ENCODE measurements around the gene HS6ST2. TPM values are rescaled to one million over a fixed set of nuclear protein-coding genes. Genes with fewer than 3 reads are reported as not detected.

HS6ST2 gene
- total RNA-seq, 4 donors from 2014 or later = 0.77 to 9.7 (median 1.9) TPM

DNA sequence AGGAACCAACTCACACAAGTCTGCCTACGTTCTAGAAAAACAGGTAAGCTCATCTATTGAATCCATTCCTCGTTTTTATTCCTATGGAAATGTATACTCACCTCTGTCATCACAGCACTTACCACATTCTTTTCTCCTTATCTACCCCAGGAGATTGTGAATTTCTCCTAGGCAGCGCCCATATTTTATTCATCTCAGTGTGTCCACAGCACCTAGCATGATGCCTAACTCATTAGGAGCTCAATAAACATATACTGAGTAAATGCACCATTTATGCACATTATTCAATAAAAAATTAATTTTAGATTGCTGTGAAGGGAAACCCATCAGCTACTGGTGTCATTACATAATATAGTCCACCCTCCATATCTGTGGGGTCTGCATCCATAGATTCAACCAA is 363.4 kb downstream of the HS6ST2 start:
- no peak overlapping the region for H3K27ac ChIP-seq
- TF ChIP-seq POLR2A (IDR thresholded peaks at IDR 0.05) (no peak), CTCF (IDR thresholded peaks at IDR 0.05) (no peak)
- intact Hi-C loops (cut with DNase I; ENCODE audit: low total_unique reads) = no loop called here
- H3K27me3 ChIP-seq = peaks cover 0 to 6% of the 10 kb centered on the region in 2 donors
- H3K36me3 ChIP-seq = no peaks in the 10 kb centered on the region
- no peak for DNase-seq
- H3K9me3 ChIP-seq = no peaks in the 10 kb centered on the region
- no peak overlapping the region for H3K4me3 ChIP-seq
- H3K4me1 ChIP-seq = no peaks in the 10 kb centered on the region

DNA sequence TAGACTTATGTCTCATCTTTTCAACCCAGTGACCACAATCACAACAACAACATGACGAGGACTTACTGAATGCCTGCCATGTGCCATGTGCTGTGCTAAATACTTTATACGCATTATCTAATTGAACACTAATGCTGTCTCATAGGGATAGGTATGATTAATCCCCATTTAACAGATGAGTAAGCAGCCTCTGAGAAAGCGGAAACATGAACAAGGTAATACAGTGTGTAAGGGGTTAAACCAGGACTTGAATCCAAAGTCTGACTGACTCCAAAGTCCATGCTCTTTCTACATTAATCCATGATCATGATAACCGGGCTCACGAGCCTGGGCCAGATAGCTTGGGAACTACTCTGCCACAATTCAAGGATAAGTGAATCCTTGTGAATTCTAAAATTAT is 364.3 kb downstream of the HS6ST2 start:
- TF ChIP-seq CTCF (IDR thresholded peaks at IDR 0.05) = no peak
- TF ChIP-seq POLR2A (IDR thresholded peaks at IDR 0.05) = no peak
- no peak overlapping the region for H3K4me3 ChIP-seq
- DNase-seq = no peak
- intact Hi-C loops (cut with DNase I; ENCODE audit: low total_unique reads) = no loop called here
- peaks cover 0 to 6% of the 10 kb centered on the region in 2 donors for H3K27me3 ChIP-seq
- H3K9me3 ChIP-seq = no peaks in the 10 kb centered on the region
- H3K36me3 ChIP-seq = no peaks in the 10 kb centered on the region
- H3K27ac ChIP-seq = no peak overlapping the region
- no peaks in the 10 kb centered on the region for H3K4me1 ChIP-seq

DNA sequence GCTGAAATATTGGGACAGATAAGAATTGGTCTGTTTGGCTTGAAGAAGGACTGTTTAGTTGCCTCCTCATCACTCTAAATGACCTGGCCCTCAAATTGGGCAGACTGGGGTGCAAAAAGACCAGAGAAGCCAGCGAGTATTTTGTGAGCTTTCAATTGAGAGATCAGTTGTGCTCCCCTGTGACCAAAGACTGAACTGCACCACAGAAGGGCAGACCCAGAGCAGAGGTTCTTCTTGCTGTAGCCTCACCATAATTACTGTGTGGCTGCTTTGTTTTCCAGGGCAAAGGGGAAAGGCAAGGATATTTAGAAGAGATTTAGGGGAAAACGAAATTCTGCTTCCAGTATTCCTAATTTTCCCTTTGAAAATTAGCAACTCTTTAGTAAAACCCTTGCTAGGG is 365.5 kb downstream of the HS6ST2 start:
- intact Hi-C loops (cut with DNase I; ENCODE audit: low total_unique reads) = no loop called here
- TF ChIP-seq POLR2A (IDR thresholded peaks at IDR 0.05) (no peak), CTCF (IDR thresholded peaks at IDR 0.05) (peak in 3 of 4 experiments; percentile 17 to 40 (median 30))
- Histone ChIP-seq H3K4me3 (no peak overlapping the region), H3K4me1 (no peaks in the 10 kb centered on the region), H3K36me3 (no peaks in the 10 kb centered on the region), H3K27ac (no peak overlapping the region), H3K27me3 (peaks cover 0 to 6% of the 10 kb centered on the region in 2 donors), H3K9me3 (no peaks in the 10 kb centered on the region)
- DNase-seq = peak in 1 of 2 donors; percentile 14

GRCh38 chrX:132591719-132592275 is 366.6 kb downstream of the HS6ST2 start:
- DNase-seq = no peak
- no peaks in the 10 kb centered on the region for H3K9me3 ChIP-seq
- no peaks in the 10 kb centered on the region for H3K36me3 ChIP-seq
- TF ChIP-seq CTCF (IDR thresholded peaks at IDR 0.05) (no peak), POLR2A (IDR thresholded peaks at IDR 0.05) (no peak)
- H3K27ac ChIP-seq = no peak overlapping the region
- peaks cover 0 to 6% of the 10 kb centered on the region in 2 donors for H3K27me3 ChIP-seq
- H3K4me1 ChIP-seq = no peaks in the 10 kb centered on the region
- intact Hi-C loops (cut with DNase I; ENCODE audit: low total_unique reads) = no loop called here
- H3K4me3 ChIP-seq = no peak overlapping the region

DNA sequence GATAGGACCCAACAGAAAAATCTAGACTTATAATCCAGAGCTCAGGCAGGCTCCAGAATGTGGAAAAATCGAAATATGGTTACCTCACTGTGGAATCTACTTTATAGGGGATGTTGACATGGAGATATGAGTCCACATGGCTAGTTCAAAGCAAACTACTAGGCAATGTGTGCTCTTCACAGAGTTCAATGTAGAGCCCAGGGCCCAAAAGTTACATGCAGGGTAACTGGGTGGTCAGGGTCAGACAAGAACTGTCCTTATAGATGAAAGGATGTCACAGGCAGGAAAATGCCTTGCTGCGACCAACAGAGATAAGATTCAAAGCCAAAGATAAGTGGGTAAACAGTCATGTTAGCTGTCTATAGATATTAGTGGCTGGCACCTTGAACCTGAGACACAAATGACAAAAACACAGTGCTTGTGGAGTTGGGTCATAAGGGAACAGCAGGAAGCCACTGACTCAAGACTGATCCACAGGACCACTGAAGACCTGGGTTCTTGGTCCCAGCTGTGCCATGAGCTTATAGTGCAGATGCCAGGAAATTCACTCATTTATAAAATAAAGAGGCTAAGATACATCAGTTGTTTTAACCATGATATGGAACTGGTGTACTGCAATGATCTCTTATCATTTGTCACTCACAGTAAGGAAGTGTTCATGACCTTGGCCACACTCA is 367.9 kb downstream of the HS6ST2 start:
- TF ChIP-seq CTCF (IDR thresholded peaks at IDR 0.05) (no peak), POLR2A (IDR thresholded peaks at IDR 0.05) (no peak)
- intact Hi-C loops (cut with DNase I; ENCODE audit: low total_unique reads) = no loop called here
- Histone ChIP-seq H3K27ac (no peak overlapping the region), H3K4me1 (no peaks in the 10 kb centered on the region), H3K27me3 (peaks cover 0 to 6% of the 10 kb centered on the region in 2 donors), H3K4me3 (no peak overlapping the region), H3K9me3 (no peaks in the 10 kb centered on the region), H3K36me3 (no peaks in the 10 kb centered on the region)
- no peak for DNase-seq
